DND-41 (cell line): ENCODE results near the gene MED29.

ENCODE experiments used
- ATAC-seq: fragments of 200-7000 bp; cut with Tn5 transposase; 3 replicates; pipeline ENCODE4 v1.9.1; 2021; ENCODE audit warnings: low read depth; ENCODE audit not compliant: insufficient read depth
- DNase-seq: peaks from one replicate; pipeline ENCODE4 v3.0.0-alpha.2; 2020
- H2AFZ ChIP-seq: 2 replicates; pipeline ENCODE4 v1.6.0; 2012; ENCODE audit warnings: low read depth, low read length
- H3K27ac ChIP-seq: 2 replicates; pipeline ENCODE4 v1.5.1; 2012; ENCODE audit warnings: low read length, inconsistent platforms
- H3K27me3 ChIP-seq: fragments of 200-600 bp; sonication (generic); 2 replicates; pipeline ENCODE4 v1.6.0; 2012; ENCODE audit warnings: low read length, mild to moderate bottlenecking, inconsistent platforms; ENCODE audit not compliant: insufficient read depth, poor library complexity
- H3K36me3 ChIP-seq: 2 replicates; pipeline ENCODE4 v1.5.1; 2012; ENCODE audit warnings: low read length, inconsistent platforms; ENCODE audit not compliant: insufficient read depth
- H3K4me1 ChIP-seq: 2 replicates; pipeline ENCODE4 v1.5.1; 2012; ENCODE audit warnings: mild to moderate bottlenecking, low read length; ENCODE audit not compliant: insufficient read depth
- H3K4me2 ChIP-seq: 2 replicates; pipeline ENCODE4 v1.6.0; 2012; ENCODE audit warnings: mild to moderate bottlenecking, moderate library complexity, low read length, inconsistent platforms; ENCODE audit not compliant: insufficient read depth
- H3K4me3 ChIP-seq, 2 experiments: fragments of 200-600 bp in 1 of 2; shearing (Covaris generic) in 1 of 2; 2 replicates each; pipeline ENCODE4 v1.5.1; 2012 to 2016; ENCODE audit warnings: inconsistent platforms in 2 of 2, low read length in 2 of 2, mild to moderate bottlenecking in 2 of 2, low read depth in 1 of 2, moderate library complexity in 1 of 2
- H3K79me2 ChIP-seq: 2 replicates; pipeline ENCODE4 v1.6.0; 2012; ENCODE audit warnings: low read length, inconsistent platforms; ENCODE audit not compliant: insufficient read depth
- H3K9ac ChIP-seq: 2 replicates; pipeline ENCODE4 v1.6.0; 2012; ENCODE audit warnings: low read depth, mild to moderate bottlenecking, inconsistent platforms, low read length, moderate library complexity
- H3K9me3 ChIP-seq: 2 replicates; pipeline ENCODE4 v1.5.1; 2012; ENCODE audit warnings: low read length, moderate library complexity, mild to moderate bottlenecking, inconsistent platforms; ENCODE audit not compliant: insufficient read depth, severe bottlenecking
- H4K20me1 ChIP-seq: 2 replicates; pipeline ENCODE4 v1.6.0; 2012; ENCODE audit warnings: low read length; ENCODE audit not compliant: insufficient read depth
- CTCF ChIP-seq: IDR thresholded peaks from 2 replicates; pipeline ENCODE4 v1.5.1; 2012; ENCODE audit warnings: borderline replicate concordance, low read length, moderate library complexity, mild to moderate bottlenecking; ENCODE audit not compliant: poor library complexity, severe bottlenecking; ENCODE audit errors: extremely low read depth
- EZH2 ChIP-seq: IDR thresholded peaks from 3 replicates; pipeline ENCODE4 v1.6.1; 2012; ENCODE audit warnings: borderline replicate concordance, low read depth, mild to moderate bottlenecking, moderate library complexity, low read length, inconsistent platforms; ENCODE audit not compliant: severe bottlenecking

MED29 gene

DNA sequence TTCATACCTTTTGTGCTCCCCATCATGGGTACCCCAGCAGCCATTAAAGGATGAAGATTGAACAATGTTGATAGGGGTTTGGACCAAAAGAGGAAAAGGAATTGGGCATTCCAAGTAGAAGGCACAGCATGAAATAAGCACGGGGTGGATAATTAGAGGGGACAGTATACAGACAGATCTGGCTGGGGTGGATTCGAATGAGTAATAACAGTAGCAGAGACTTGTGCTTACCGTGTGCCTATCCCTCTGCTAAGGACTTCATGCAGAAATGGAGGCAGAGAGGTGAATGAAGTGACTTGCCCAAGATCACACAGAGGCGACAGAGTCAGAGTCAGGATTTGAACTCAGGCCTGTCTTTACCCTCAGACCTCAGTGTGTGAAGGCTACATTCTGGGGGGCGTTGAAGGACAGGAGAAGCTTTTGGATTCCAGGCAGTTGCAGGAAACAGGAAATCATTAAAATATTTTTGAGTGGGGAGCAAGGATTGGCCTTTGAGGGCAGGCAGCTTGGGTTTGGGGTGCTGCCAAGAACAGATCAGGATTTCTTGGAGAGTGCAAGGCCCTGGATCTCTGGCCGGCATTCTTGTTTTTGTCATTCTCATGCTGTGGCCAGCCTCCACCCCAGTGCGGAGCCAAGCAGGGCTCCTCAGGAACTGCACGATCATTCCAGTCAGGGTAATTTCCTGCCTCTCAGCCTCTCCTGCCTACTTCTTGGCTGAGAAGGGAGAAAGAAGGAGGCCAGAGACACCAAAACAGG, 19.0 kb upstream of the MED29 start:
- H2AFZ ChIP-seq: no peak overlapping the region
- no peaks in the 10 kb centered on the region for H3K79me2 ChIP-seq
- no peaks in the 10 kb centered on the region for H3K9me3 ChIP-seq
- H4K20me1 ChIP-seq: peaks cover 4% of the 10 kb centered on the region
- no peak for TF ChIP-seq CTCF
- no peak for TF ChIP-seq EZH2
- H3K36me3 ChIP-seq: peaks cover 83% of the 10 kb centered on the region
- DNase-seq: no peak
- no peak overlapping the region for H3K27ac ChIP-seq
- no peak overlapping the region for H3K4me2 ChIP-seq
- no peaks in the 10 kb centered on the region for H3K4me1 ChIP-seq
- ATAC-seq: no peak
- no peak overlapping the region for H3K9ac ChIP-seq
- H3K4me3 ChIP-seq: no peak overlapping the region
- no peaks in the 10 kb centered on the region for H3K27me3 ChIP-seq

DNA sequence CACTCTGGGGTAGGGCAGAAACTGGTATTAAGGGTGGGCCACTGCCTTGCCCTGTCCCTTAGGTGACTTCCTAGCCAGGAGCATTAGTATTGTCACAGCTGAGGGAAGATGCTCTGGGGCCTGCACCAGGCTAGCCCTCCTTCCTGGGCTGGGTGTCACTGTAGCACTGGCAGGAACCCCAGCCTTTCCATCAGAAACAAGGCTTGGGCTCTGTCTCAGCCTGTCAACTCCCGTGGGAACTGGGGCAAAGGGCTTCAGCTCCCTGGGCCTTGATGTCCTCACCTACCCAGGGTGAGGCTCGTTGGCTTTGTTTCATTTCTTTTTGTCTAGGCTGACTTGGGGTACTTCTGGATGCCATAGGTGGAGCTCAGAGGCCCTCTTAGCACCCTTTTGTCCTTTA, 18.2 kb upstream of the MED29 start:
- TF ChIP-seq CTCF (no peak), EZH2 (no peak)
- Histone ChIP-seq H3K9ac (no peak overlapping the region), H3K4me2 (no peak overlapping the region), H3K9me3 (no peaks in the 10 kb centered on the region), H3K27ac (no peak overlapping the region), H2AFZ (no peak overlapping the region), H3K36me3 (peaks cover 90% of the 10 kb centered on the region), H3K4me1 (no peaks in the 10 kb centered on the region), H3K27me3 (no peaks in the 10 kb centered on the region), H3K79me2 (no peaks in the 10 kb centered on the region), H3K4me3 (no peak overlapping the region), H4K20me1 (peaks cover 4% of the 10 kb centered on the region)
- DNase-seq: no peak
- no peak for ATAC-seq

- H3K27me3 ChIP-seq: no peaks in the 10 kb centered on the region
- no peak overlapping the region for H3K4me2 ChIP-seq
- H3K9ac ChIP-seq: no peak overlapping the region
- H3K27ac ChIP-seq: no peak overlapping the region
- H3K9me3 ChIP-seq: no peaks in the 10 kb centered on the region
- no peak overlapping the region for H2AFZ ChIP-seq
- no peak for DNase-seq
- no peak for TF ChIP-seq EZH2
- TF ChIP-seq CTCF: no peak
- H3K79me2 ChIP-seq: no peaks in the 10 kb centered on the region
- no peaks in the 10 kb centered on the region for H3K4me1 ChIP-seq
- H3K4me3 ChIP-seq: no peak overlapping the region
- H3K36me3 ChIP-seq: peaks cover 90% of the 10 kb centered on the region
- ATAC-seq: no peak
- H4K20me1 ChIP-seq: peaks cover 4% of the 10 kb centered on the region; the same call in 1 of the 2 replicates
These were observed 15.2 kb upstream of the MED29 start for GRCh38 chr19:39375929-39376328.
